Left ventricle myocardium inferior (tissue), 1 donor: ENCODE results near the gene ITPRIPL1. TPM values are rescaled to one million over a fixed set of nuclear protein-coding genes. Genes with fewer than 3 reads are reported as not detected.

Experiments
- DNase-seq: peaks from one replicate; pipeline ENCODE4 v3.0.0-alpha.2; 2020
- H3K27ac ChIP-seq: fragments of 200-600 bp; replicated peaks from 2 replicates; pipeline ENCODE4 v1.8.0; 2021
- H3K27me3 ChIP-seq: fragments of 200-600 bp; 2 replicates; pipeline ENCODE4 v1.8.0; 2021; ENCODE audit warnings: low read depth
- H3K36me3 ChIP-seq: fragments of 200-600 bp; 2 replicates; pipeline ENCODE4 v1.8.0; 2021
- H3K4me1 ChIP-seq: fragments of 200-600 bp; 2 replicates; pipeline ENCODE4 v1.8.0; 2021
- H3K4me3 ChIP-seq: fragments of 200-600 bp; 2 replicates; pipeline ENCODE4 v1.8.0; 2021; ENCODE audit warnings: mild to moderate bottlenecking, moderate library complexity
- H3K9me3 ChIP-seq: fragments of 200-600 bp; replicated peaks from 2 replicates; pipeline ENCODE4 v1.8.0; 2021
- CTCF ChIP-seq: fragments of 200-600 bp; IDR thresholded peaks from 2 replicates; pipeline ENCODE4 v1.8.0; 2021; ENCODE audit warnings: antibody characterized with exemption, mild to moderate bottlenecking, borderline replicate concordance
- intact Hi-C: fragments of 100-400 bp; cut with micrococcal nuclease; formaldehyde crosslinking; loops from one replicate; pipeline ENCODE4 v1.11.0; 2022
- total RNA-seq: library from RNA; stranded (reverse); fragmentation: NEBNext Ultra II Directional; extraction: Animal tissue kit (Norgen Biotek cat#: 25700); gene quantifications from one replicate; pipeline ENCODE4 v1.2.1, GENCODE V29; 2021
- donor health status: DM: no; HTN: yes; CAD: no; lungs with severe emphysema.

ITPRIPL1 gene
- total RNA-seq, 1 donor from 2014 or later, result 0.47 TPM

GRCh38 chr2:96306370-96306769 lies 18.7 kb upstream of the ITPRIPL1 start:
- Histone ChIP-seq H3K27me3 (no peaks in the 10 kb centered on the region), H3K4me1 (peaks cover 45% of the 10 kb centered on the region), H3K27ac (peak overlapping the region; percentile 91), H3K9me3 (no peaks in the 10 kb centered on the region), H3K36me3 (peaks cover 30% of the 10 kb centered on the region), H3K4me3 (peak overlapping the region; percentile 91)
- DNase-seq, result no peak
- TF ChIP-seq CTCF, result no peak
- intact Hi-C loops, result no loop called here

GRCh38 chr2:96308248-96308647 lies 16.9 kb upstream of the ITPRIPL1 start:
- H3K4me3 ChIP-seq, result no peak overlapping the region
- H3K4me1 ChIP-seq, result peaks cover 35% of the 10 kb centered on the region
- DNase-seq, result no peak
- H3K36me3 ChIP-seq, result peaks cover 12% of the 10 kb centered on the region
- H3K9me3 ChIP-seq, result no peaks in the 10 kb centered on the region
- intact Hi-C loops, result no loop called here
- TF ChIP-seq CTCF, result no peak
- no peak overlapping the region for H3K27ac ChIP-seq
- H3K27me3 ChIP-seq, result no peaks in the 10 kb centered on the region

GRCh38 chr2:96315005-96315399 lies 10.1 kb upstream of the ITPRIPL1 start:
- Histone ChIP-seq H3K36me3 (no peaks in the 10 kb centered on the region), H3K9me3 (no peaks in the 10 kb centered on the region), H3K27me3 (peaks cover 36% of the 10 kb centered on the region), H3K27ac (no peak overlapping the region), H3K4me1 (no peaks in the 10 kb centered on the region), H3K4me3 (no peak overlapping the region)
- TF ChIP-seq CTCF, result no peak
- intact Hi-C loops, result no loop called here
- no peak for DNase-seq

GRCh38 chr2:96315400-96316071 lies 9.6 kb upstream of the ITPRIPL1 start:
- Histone ChIP-seq H3K27me3 (peaks cover 42% of the 10 kb centered on the region), H3K36me3 (no peaks in the 10 kb centered on the region), H3K27ac (peak overlapping the region; percentile 27), H3K4me1 (peaks cover 2% of the 10 kb centered on the region), H3K4me3 (no peak overlapping the region), H3K9me3 (no peaks in the 10 kb centered on the region)
- TF ChIP-seq CTCF, result no peak
- intact Hi-C loops, result no loop called here
- DNase-seq, result no peak

DNA sequence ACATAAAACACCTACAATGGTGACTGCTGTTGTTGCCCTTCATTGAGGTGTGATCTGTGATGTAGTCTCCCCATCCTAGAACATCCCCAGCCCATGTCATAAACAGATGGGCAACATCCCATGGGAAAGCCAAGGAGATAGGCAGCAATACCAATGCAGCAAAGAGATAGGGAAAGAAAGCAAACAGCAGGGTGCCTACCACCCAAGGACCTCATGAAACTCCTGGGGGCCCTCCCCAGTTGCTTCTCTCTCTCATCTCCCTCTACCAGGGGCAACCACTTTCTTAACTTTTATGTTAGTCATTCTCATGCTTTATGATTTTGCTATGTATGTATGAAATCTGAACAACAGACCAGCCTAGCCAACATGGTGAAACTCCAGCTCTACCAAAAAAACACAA lies 8.1 kb upstream of the ITPRIPL1 start:
- Histone ChIP-seq H3K36me3 (no peaks in the 10 kb centered on the region), H3K4me1 (peaks cover 16% of the 10 kb centered on the region), H3K4me3 (no peak overlapping the region), H3K9me3 (no peaks in the 10 kb centered on the region), H3K27ac (no peak overlapping the region), H3K27me3 (peaks cover 56% of the 10 kb centered on the region)
- intact Hi-C loops, result no loop called here
- DNase-seq, result no peak
- no peak for TF ChIP-seq CTCF
